SJCRH30 (cell line): Measurements from ENCODE around the gene SLC16A2. TPM values are rescaled to one million over a fixed set of nuclear protein-coding genes. Genes with fewer than 3 reads are reported as not detected.

Experiments
- DNase-seq, 2 experiments: peaks; one replicate each; pipeline ENCODE4 v3.0.0-alpha.2; 2015 to 2020
- H3K27ac ChIP-seq: fragments of 250-450 bp; sonication (Bioruptor Pico); 2 replicates; pipeline ENCODE4 v1.5.1; 2020; ENCODE audit warnings: mild to moderate bottlenecking, moderate library complexity
- H3K27me3 ChIP-seq: fragments of 250-450 bp; sonication (Bioruptor Pico); 2 replicates; pipeline ENCODE4 v1.5.1; 2020; ENCODE audit warnings: mild to moderate bottlenecking, moderate library complexity
- H3K36me3 ChIP-seq: fragments of 250-450 bp; sonication (Bioruptor Pico); 2 replicates; pipeline ENCODE4 v1.5.1; 2020; ENCODE audit warnings: mild to moderate bottlenecking, moderate library complexity
- H3K4me1 ChIP-seq: fragments of 250-450 bp; sonication (Bioruptor Pico); 2 replicates; pipeline ENCODE4 v1.5.1; 2020; ENCODE audit warnings: mild to moderate bottlenecking, moderate library complexity
- H3K4me3 ChIP-seq: fragments of 250-450 bp; sonication (Bioruptor Pico); 2 replicates; pipeline ENCODE4 v1.5.1; 2020; ENCODE audit warnings: mild to moderate bottlenecking, moderate library complexity
- H3K9me3 ChIP-seq: fragments of 250-450 bp; sonication (Bioruptor Pico); replicated peaks from 2 replicates; pipeline ENCODE4 v1.5.1; 2020; ENCODE audit warnings: mild to moderate bottlenecking, moderate library complexity
- total RNA-seq: library from RNA; depleted of rRNA; stranded (reverse); fragments of >200 nt; shearing (Covaris generic); gene quantifications from 2 replicates; pipeline ENCODE4 v1.2.3, GENCODE V29; 2014; rRNA removed

SLC16A2 gene
- total RNA-seq = 46.0 and 49.3 TPM in 2 replicates

DNA sequence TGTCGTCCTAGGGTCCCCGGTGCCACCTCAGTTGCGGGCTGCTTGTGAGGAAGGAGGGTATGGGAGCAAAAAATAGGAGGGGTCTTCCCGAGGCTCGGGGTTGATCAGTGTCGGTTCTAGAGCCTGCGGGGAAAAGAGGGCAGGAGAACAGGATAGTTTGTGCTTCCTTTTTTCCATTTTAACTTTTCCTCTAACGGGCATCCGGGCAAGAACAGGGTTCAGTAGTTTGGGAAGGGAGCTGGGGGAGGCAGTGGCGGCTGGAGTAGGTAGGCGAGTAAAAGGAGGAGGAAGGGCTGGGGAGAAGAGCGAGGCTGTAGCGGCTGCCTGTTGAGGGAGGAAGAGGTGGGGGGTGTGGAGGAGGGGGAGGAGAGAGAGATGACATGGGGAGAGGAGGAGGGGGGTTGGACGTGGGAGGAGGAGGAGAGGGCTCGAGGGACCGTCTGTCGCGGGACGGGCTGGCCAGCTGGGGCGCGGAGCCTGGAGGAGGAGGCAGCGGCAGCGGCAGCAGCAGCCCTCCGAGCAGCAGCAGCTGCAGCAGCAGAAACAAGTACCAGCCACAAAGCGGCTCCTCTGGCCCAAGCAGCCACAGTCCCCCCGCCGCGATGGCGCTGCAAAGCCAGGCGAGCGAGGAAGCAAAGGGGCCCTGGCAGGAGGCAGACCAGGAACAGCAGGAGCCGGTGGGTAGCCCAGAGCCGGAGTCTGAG, at the start of gene SLC16A2:
Gene SLC16A2, plus strand, starts transcription at position 458 of the 704 bp plus-strand sequence. Its CDS starts 145 bp downstream, at position 603.
- H3K36me3 ChIP-seq = no peaks in the 10 kb centered on the region
- peak within 1 kb of the TSS; percentile 84 for H3K4me3 ChIP-seq
- H3K27me3 ChIP-seq = no peaks in the 10 kb centered on the region
- peak; percentile 95 for DNase-seq
- H3K27ac ChIP-seq = peak within 1 kb of the TSS; percentile 96
- H3K4me1 ChIP-seq = peaks cover 5% of the 10 kb centered on the region; the same call in 1 of the 2 replicates
- no peaks in the 10 kb centered on the region for H3K9me3 ChIP-seq

DNA sequence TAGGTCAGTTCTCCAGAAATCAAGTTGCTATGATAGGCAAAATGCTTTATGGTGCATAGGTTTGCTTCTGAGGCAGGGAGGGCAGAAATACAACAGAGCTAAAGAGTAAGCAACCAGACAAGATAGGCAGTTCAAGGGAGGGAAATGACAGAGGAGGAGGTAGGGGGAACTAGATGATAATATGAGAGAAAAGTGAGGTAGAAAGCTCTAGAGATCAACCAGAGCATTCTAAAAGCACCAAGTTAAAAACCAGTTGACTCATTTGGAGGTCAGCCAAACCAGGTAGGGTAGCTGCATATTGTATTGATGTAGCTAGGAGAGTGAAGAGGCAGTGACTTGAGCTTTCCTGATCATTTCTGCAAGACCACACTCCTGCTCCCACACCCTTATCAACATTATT, 49.0 kb upstream of the SLC16A2 start:
- Histone ChIP-seq H3K27ac (no peak overlapping the region), H3K4me1 (no peaks in the 10 kb centered on the region), H3K36me3 (no peaks in the 10 kb centered on the region), H3K27me3 (no peaks in the 10 kb centered on the region), H3K9me3 (no peaks in the 10 kb centered on the region; the same call in 1 of the 2 replicates), H3K4me3 (no peak overlapping the region)
- DNase-seq = no peak

GRCh38 chrX:74377282-74377681, 44.0 kb upstream of the SLC16A2 start:
- H3K4me3 ChIP-seq = no peak overlapping the region
- no peaks in the 10 kb centered on the region for H3K27me3 ChIP-seq
- H3K9me3 ChIP-seq = no peaks in the 10 kb centered on the region; the same call in 1 of the 2 replicates
- H3K4me1 ChIP-seq = no peaks in the 10 kb centered on the region
- no peaks in the 10 kb centered on the region for H3K36me3 ChIP-seq
- no peak overlapping the region for H3K27ac ChIP-seq
- DNase-seq = no peak

GRCh38 chrX:74382613-74383012, 38.7 kb upstream of the SLC16A2 start:
- DNase-seq = peak; percentile 75 to 91
- H3K27ac ChIP-seq = no peak overlapping the region

DNA sequence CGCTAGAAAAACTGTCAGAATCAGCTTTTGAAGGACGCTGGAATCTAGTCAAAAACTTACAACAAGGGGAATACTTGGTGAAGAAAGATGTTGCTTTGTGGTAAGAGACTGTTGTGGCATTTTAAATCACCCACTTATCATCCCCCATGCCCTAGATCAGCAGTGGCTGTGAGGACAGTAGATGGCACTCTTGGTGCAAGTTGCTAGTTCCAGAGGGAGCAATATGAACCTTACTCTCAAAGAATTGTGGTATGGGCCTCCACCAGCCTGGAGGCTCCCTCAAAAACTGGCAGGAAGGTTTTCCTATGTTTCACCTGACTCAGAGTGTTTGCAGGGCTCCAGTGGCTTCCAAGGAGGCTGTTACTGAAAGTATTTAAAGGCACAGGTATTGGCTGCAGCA, 37.7 kb upstream of the SLC16A2 start:
- Histone ChIP-seq H3K27ac (no peak overlapping the region), H3K36me3 (no peaks in the 10 kb centered on the region), H3K4me1 (peaks cover 6% of the 10 kb centered on the region), H3K9me3 (no peaks in the 10 kb centered on the region), H3K4me3 (no peak overlapping the region), H3K27me3 (no peaks in the 10 kb centered on the region)
- DNase-seq = peak; percentile 51 to 75

More at GRCh38 chrX:74382613-74383012, 38.7 kb upstream of the SLC16A2 start:
- Histone ChIP-seq H3K36me3 (no peaks in the 10 kb centered on the region), H3K4me1 (peaks cover 6% of the 10 kb centered on the region), H3K9me3 (no peaks in the 10 kb centered on the region), H3K4me3 (peak overlapping the region; percentile 35), H3K27me3 (no peaks in the 10 kb centered on the region)

DNA sequence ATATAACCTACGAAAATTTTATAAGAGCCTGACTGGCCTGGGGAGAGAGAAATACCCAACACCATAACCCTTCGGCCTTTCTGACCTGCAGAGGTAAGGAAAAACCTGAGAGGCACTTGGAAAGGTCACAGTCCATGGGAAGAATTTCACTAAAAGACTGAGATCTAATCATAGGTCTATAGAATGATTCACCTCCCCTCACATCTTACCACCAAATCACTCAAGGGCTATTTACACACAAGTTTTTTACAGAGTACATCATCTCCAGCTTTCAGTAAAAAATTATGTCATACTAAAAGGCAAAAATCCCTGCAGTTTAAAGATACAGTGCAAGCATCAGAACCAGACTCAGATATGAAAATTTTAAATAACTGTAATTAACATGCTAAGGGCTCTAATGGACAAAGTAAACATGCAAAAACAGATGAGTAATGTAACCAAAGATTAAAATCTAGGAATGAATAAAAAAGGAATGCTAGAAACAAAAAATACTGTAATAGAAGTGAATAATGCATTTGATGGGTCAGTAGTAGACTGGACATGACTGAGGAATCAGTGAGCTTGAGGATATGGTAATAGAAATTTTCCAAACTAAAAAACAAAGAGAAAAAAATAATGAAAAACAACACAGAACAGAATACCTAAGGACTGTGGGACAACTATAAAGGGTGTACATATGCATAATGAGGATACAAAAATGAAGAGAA, 32.1 kb upstream of the SLC16A2 start:
- no peaks in the 10 kb centered on the region for H3K4me1 ChIP-seq
- DNase-seq = no peak
- H3K27ac ChIP-seq = no peak overlapping the region
- H3K27me3 ChIP-seq = no peaks in the 10 kb centered on the region
- H3K9me3 ChIP-seq = no peaks in the 10 kb centered on the region
- no peaks in the 10 kb centered on the region for H3K36me3 ChIP-seq
- H3K4me3 ChIP-seq = no peak overlapping the region

DNA sequence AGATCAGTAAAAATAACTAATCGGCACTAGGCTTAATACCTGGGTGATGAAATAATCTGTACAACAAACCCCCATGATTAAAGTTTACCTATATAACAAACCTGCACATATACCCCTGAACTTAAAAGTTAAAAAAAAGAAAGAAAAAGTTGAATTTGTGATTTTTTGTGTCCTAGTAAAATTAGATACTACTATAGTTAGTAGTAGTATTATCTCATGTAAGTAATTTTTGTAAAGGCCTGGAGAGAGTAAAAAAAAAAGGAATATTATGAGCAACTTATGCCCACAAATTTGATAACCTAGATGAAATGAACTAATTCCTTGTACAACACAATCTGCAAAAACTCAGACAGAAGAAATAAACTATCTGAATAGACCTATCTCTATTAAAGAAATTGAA, 25.7 kb upstream of the SLC16A2 start:
- no peaks in the 10 kb centered on the region for H3K9me3 ChIP-seq
- no peaks in the 10 kb centered on the region for H3K27me3 ChIP-seq
- H3K4me1 ChIP-seq = no peaks in the 10 kb centered on the region
- no peaks in the 10 kb centered on the region for H3K36me3 ChIP-seq
- no peak for DNase-seq
- no peak overlapping the region for H3K27ac ChIP-seq
- H3K4me3 ChIP-seq = no peak overlapping the region

DNA sequence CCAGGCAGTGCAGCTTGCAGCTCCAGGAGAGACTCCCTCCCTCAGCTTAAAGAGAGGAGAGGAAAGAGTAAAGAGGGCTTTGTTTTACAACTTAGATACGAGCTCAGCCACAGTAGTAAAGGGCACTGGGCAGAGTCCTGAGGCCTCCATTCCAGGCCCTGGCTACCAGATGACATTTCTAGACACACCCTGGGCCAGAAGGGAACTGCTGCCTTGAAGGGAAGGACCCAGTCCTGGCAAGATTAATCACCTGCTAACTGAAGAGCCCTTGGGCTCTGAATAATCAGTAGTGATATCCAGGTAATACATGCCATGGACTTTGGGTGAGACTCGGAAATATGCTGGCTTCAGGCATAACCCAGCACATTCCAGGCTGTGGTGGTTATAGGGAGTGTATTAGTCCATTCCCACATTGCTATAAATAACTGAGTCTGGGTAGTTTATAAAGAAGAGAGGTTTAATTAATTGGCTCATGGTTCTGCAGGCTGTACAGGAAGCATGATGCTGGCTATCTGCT, 15.3 kb upstream of the SLC16A2 start:
- Histone ChIP-seq H3K27me3 (no peaks in the 10 kb centered on the region), H3K27ac (no peak overlapping the region), H3K4me3 (no peak overlapping the region), H3K9me3 (no peaks in the 10 kb centered on the region), H3K36me3 (no peaks in the 10 kb centered on the region), H3K4me1 (no peaks in the 10 kb centered on the region)
- no peak for DNase-seq

DNA sequence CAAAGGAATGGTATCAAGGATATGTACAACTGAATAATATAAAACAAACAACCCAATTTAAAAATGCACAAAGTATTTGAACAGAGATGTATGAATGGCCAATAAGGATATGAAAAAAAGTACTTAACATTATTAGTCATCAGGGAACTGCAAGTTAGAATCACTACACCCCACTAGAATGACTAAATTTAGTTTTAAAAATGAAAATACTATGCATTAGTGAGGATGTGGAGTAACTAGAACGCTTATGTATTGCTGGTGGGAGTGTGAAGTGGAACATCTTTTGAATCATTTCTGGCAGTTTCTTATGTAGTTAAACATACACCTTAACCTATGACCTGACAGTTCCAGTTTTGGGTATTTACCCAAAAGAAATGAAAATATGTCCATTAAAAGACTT, 13.0 kb upstream of the SLC16A2 start:
- Histone ChIP-seq H3K27me3 (no peaks in the 10 kb centered on the region), H3K9me3 (no peaks in the 10 kb centered on the region), H3K4me1 (no peaks in the 10 kb centered on the region), H3K36me3 (no peaks in the 10 kb centered on the region), H3K27ac (no peak overlapping the region), H3K4me3 (no peak overlapping the region)
- DNase-seq = no peak

DNA sequence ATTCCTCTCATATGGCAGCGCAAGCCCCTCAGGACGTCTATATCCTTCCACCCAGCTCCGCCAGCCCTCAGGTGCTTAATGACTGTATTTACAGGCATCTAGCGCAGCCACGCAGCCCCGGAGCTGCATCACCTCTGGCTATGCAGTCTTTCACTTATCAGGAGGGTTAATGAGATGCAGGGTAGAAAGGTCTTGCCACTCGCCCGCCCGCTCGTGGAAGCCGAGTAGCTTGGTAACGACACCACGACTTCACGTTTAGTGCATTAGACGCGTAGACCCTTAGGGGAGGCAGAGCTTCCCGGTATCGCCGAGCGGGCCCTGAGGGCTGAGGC, 1.5 kb upstream of the SLC16A2 start:
- no peak for DNase-seq
- H3K9me3 ChIP-seq = no peaks in the 10 kb centered on the region
- H3K27ac ChIP-seq = peak overlapping the region; percentile 96
- H3K4me1 ChIP-seq = peaks cover 5% of the 10 kb centered on the region; the same call in 1 of the 2 replicates
- peak overlapping the region; percentile 84 for H3K4me3 ChIP-seq
- H3K36me3 ChIP-seq = no peaks in the 10 kb centered on the region
- no peaks in the 10 kb centered on the region for H3K27me3 ChIP-seq

DNA sequence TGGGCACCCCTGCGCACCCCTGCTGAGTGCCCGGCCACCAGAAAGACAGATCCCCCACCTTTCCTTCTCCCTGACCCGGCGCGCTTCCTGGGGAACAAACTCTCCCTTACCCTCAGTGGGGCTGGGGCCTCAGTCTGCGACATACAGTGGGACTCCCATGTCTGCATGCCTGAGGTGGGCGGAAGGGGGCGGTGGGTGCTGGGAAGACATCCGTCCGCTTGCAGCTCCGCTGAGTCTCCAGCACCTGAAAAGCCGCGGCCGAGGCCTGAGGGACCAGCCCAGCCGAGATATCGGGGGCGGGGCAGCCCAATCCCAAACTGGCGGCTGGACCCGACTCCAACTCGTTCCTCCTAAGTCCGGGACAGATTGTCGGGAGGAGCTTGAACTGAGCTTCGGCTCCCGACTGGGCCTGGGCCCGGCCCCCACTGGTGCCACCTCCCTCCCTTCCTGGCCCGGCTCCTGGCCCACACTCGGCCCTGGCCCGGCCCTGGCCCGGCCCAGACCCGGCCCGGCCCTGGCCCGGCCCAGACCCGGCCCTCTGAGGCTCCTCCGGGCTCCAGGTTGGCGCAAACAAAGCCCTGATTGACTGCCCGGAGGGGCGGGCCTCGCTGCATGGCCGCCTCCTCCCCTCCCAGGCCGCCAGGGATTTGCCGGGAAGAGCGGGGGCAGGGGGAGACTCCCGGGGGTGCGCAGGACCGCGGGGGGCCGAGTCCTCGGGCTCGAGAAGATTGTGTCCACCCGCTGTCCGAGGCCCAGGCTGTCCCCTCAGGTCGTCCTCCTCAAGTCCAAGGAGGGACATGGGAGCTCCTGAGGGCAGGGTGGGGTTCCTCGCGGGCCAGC, 877 bp upstream of the SLC16A2 start:
- Histone ChIP-seq H3K27ac (peak overlapping the region; percentile 96), H3K27me3 (no peaks in the 10 kb centered on the region), H3K4me1 (peaks cover 5% of the 10 kb centered on the region; the same call in 1 of the 2 replicates), H3K36me3 (no peaks in the 10 kb centered on the region), H3K9me3 (no peaks in the 10 kb centered on the region), H3K4me3 (peak overlapping the region; percentile 84)
- peak; percentile 79 to 82 for DNase-seq

DNA sequence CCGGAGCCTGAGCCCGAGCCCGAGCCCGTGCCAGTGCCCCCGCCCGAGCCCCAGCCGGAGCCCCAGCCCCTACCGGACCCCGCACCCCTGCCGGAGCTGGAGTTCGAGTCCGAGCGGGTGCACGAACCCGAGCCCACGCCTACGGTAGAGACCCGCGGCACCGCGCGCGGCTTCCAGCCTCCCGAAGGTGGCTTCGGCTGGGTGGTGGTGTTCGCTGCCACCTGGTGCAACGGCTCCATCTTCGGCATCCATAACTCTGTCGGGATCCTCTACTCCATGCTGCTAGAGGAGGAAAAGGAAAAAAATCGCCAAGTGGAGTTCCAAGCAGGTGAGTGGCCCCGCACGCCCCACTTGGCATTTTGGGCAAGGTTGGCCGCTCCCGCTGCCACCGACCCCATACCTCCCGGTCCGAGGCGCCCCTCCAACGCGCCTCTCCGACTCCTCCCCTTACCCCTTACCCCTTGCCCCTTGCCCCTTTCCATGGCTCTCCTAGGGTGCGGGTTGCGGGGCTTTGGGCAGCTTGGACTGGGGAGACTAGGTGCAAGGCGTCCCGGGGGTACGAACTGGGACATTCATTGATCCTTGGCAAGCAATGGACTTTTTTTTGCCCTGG, 553 bp downstream of the SLC16A2 start:
- Histone ChIP-seq H3K27ac (peak overlapping the region; percentile 96), H3K9me3 (no peaks in the 10 kb centered on the region), H3K27me3 (no peaks in the 10 kb centered on the region), H3K36me3 (no peaks in the 10 kb centered on the region), H3K4me3 (peak overlapping the region; percentile 84), H3K4me1 (peaks cover 5% of the 10 kb centered on the region; the same call in 1 of the 2 replicates)
- DNase-seq = peak in 1 of 2 experiments; percentile 33

DNA sequence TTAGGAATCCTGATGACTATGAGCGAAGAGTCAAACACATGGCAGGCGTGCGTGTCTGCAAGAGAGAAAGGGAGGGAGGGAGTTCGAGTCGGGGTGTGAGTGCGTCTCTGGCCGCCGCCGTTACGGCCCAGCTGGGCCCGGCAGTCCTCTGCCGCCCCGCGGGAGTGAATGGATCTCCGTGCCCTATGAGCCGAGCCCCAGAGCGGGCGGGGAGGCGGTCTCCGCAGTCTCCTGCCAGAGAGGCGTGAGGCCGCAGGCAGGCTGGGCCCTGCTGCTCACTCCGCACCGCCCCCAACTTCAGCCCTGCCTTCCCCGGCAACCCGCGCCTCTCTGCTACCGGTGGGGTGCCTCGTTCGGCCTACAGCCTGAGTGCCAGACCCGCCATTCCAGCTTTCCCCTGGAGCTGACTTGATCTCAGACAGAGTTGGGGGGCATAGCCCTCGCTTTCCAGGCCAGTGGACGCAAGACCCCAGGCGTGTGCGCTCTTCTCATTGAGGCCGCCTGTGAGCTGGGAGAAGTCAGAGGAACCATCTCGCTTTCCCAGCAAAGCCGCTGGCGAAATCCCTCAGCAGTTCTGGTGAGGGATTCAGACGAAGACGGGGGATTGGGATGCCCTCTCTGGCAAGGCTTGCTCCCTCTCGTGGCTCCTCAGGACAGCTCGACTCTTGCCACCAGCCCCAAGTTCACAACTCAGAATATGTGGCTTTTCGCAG, 1.4 kb downstream of the SLC16A2 start:
- no peaks in the 10 kb centered on the region for H3K36me3 ChIP-seq
- peak; percentile 75 to 82 for DNase-seq
- H3K4me1 ChIP-seq = peaks cover 5% of the 10 kb centered on the region; the same call in 1 of the 2 replicates
- peak overlapping the region; percentile 78 for H3K27ac ChIP-seq
- no peaks in the 10 kb centered on the region for H3K27me3 ChIP-seq
- no peaks in the 10 kb centered on the region for H3K9me3 ChIP-seq
- H3K4me3 ChIP-seq = peak overlapping the region; percentile 84
